K562 (cell line): ENCODE results near the gene SNX1. TPM values are rescaled to one million over a fixed set of nuclear protein-coding genes. Genes with fewer than 3 reads are reported as not detected.

Source experiments
- ETV5 ChIP-seq: sonication (generic); formaldehyde crosslinking; IDR thresholded peaks from 2 replicates; pipeline ENCODE4 v1.4.0; 2020; ENCODE audit warnings: low read depth, mild to moderate bottlenecking, missing genetic modification reagents
- HMG20B ChIP-seq: fragments of 250-450 bp; sonication (Bioruptor Pico); IDR thresholded peaks from 2 replicates; pipeline ENCODE4 v1.5.0; 2021; ENCODE audit warnings: mild to moderate bottlenecking
- MTA2 ChIP-seq: fragments of 450-650 bp; IDR thresholded peaks from 2 replicates; pipeline ENCODE4 v1.6.1; 2016; ENCODE audit warnings: low read depth
- ZBTB40 ChIP-seq, 2 experiments: fragments of 450-650 bp in 1 of 2; sonication (generic) in 1 of 2; formaldehyde crosslinking in 1 of 2; IDR thresholded peaks; 2 replicates each; pipeline versions ENCODE4 v1.7.1 to v1.9.0; 2016 to 2022; ENCODE audit warnings: inconsistent platforms in 1 of 2, mild to moderate bottlenecking in 1 of 2, missing genetic modification reagents in 1 of 2
- ZHX1 ChIP-seq: fragments of 150-350 bp; conservative IDR thresholded peaks from 2 replicates; pipeline ENCODE4 v1.6.1; 2014; ENCODE audit warnings: low read length
- ZNF589 ChIP-seq: fragments of 200-800 bp; sonication (Bioruptor generic); IDR thresholded peaks from 2 replicates; pipeline ENCODE4 v1.6.1; 2016; ENCODE audit warnings: low read depth, missing genetic modification characterization, missing compliant biosample characterization
- ZNF76 ChIP-seq: fragments of 250-450 bp; sonication (Bioruptor Pico); IDR thresholded peaks from 2 replicates; pipeline ENCODE4 v1.4.0; 2020; ENCODE audit warnings: mild to moderate bottlenecking, moderate library complexity, borderline replicate concordance
- polyA plus RNA-seq, 8 experiments: library from polyadenylated mRNA; depleted of rRNA in 4 of 8; stranded (reverse) in 5 of 8; unstranded in 3 of 8; fragments of >200 nt; fragmentation: Nextera tagmentation in 2 of 8; fragmentation: Illumina TruSeq in 1 of 8; extraction: Ambion mirVana in 2 of 8; extraction: Trizol in 1 of 8; gene quantifications; 2 replicates each; pipeline versions ENCODE4 v1.2.1 to v1.2.3, GENCODE V29; 2011 to 2014; ENCODE audit warnings: inconsistent platforms in 1 of 8, missing spikeins in 1 of 8
- total RNA-seq, 7 experiments: library from RNA; depleted of rRNA in 6 of 7; stranded (reverse); fragments of >200 nt in 6 of 7; fragmentation: Illumina TruSeq in 2 of 7; extraction: Trizol in 2 of 7; gene quantifications; 2 replicates each; pipeline versions ENCODE4 v1.2.1 to v1.2.3, GENCODE V29; 2011 to 2021; ENCODE audit warnings: low replicate concordance in 1 of 7

Gene SNX1
- total and polyA plus RNA-seq, 9 of the 15 experiments (the other 6 are each of a cell fraction or from before 2014, with no cell fraction given) = 11.0 to 105 (median 59.9) TPM

- TF ChIP-seq ZBTB40 (IDR thresholded peaks at IDR 0.05) = no peak
- TF ChIP-seq ZBTB40 (CRISPR knock-in tag; IDR thresholded peaks at IDR 0.05) = no peak
- no peak for TF ChIP-seq ZNF589 (CRISPR knock-in tag)
- TF ChIP-seq HMG20B (CRISPR knock-in tag) = peak; percentile 48; the same call in 1 of the 2 replicates
- no peak for TF ChIP-seq ZHX1
- no peak for TF ChIP-seq MTA2
- no peak for TF ChIP-seq ZNF76 (CRISPR knock-in tag)
- no peak for TF ChIP-seq ETV5
These were observed 57.9 kb downstream of the SNX1 start (continued) for GRCh38 chr15:64153480-64154367.
